Kidney capillary endothelial cell (primary cell): ENCODE data around the gene CD99.
"Not testable (repeated sequence)": the region's sequence is repeated elsewhere in the genome, so short reads cannot be mapped to it uniquely, and the experiment has no call there.

Source experiments
- DNase-seq: peaks from one replicate; pipeline ENCODE4 v3.0.0-alpha.2; 2018; ENCODE audit warnings: low spot score

CD99 gene

DNA sequence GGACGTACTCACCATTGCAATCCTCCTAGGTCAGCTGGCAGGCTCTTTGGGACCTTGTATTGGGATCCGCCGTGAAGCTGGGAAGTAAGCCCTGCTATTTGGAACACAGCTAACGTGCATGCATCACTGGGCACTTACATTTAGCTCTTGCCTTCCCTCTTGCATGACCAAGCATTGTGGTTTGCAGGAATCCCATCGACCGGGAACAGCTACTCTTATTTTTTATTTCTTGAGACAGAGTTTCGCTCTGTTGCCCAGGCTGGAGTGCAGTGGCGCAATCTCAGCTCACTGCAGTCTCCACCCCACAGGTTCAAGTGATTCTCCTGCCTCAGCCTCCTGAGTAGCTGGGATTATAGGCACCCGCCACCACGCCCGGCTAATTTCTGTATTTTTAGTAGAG, 36.2 kb downstream of the CD99 start:
- DNase-seq = not testable (repeated sequence)

DNA sequence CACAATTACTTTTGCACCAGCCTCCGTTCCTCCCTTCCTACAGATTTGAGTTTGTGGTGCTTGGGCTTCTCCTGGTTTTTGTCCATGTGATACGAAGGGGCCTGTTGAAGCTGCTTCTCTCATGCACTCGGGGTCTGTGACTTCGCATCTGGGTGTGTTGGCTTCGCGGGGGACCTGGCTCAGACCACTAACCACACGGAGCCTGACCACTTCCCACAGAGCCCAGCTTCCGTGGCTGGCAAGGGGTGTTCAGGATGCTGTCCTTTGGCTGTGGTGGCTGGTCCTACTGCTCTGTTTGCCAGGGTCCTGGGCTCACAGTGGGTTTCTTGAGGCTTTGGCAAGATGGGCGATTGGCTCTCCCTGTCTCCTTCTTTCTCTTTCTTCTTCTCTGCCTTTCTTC, 41.0 kb downstream of the CD99 start:
- DNase-seq = no peak

DNA sequence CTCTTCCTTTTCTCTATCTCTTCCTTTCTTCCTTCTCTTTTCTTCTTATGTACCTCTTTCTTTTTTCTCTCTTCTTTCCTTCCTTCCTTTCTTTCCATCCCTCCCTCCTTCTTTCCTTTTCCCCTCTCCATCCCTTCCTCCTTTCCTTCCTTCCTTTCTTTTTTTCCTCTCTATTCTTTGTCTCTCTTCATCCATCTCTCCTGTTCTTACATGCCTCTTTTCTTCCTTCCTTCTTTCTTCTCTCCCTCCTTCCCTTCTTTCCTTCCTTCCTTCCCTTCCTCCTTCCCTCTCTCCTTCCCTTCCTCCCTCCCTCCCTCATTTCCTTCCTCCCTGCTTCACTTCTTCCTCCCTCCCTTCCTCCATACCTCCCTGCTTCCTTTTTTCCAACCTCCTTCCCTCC, 41.6 kb downstream of the CD99 start:
- DNase-seq = no peak

DNA sequence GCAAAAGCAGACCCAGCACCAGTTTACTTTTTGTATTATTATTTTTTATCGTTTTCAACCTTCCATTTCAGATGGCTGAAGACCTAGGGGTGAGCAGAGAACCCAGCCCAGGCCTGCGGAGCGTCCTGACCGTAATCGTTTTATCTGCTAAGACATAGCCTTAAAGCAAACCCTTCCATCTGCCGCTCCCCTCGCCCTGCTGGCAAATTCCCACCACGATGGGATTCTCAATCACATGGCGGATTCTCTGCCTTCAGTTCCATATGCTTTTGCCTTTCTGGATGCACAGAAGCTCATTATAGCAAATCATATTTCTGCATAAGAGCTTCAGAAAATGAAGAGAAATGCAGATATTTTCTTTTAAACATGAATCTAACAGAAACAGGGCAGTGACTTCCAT, 42.2 kb downstream of the CD99 start:
- no peak for DNase-seq

DNA sequence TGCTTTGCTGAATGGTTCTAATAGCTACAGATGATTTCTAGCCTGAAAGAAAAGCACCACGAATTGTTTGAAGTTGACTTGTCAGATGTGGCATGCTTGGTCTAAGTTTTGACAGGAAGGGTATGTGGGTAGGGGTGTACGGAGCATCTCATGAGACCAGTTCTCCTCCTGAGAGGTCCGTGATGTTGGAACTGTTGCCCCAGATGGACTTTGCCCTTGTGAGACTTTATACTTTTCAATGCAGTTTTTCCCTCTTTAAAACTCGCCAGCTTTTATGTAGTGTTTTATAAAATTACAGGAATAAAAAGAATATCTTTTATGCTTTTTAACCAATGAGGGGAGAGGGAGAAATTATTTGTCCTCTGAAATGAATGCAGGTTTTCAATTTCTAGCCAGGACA, 44.2 kb downstream of the CD99 start:
- no peak for DNase-seq

DNA sequence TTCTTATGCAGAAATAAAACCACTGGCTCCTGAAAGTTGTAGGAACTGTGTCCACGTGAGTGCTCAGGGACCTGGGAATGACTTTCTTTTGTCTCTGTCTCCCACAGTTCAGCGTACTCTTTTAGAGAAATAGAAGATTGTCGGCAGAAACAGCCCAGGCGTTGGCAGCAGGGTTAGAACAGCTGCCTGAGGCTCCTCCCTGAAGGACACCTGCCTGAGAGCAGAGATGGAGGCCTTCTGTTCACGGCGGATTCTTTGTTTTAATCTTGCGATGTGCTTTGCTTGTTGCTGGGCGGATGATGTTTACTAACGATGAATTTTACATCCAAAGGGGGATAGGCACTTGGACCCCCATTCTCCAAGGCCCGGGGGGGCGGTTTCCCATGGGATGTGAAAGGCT, 49.6 kb downstream of the CD99 start:
- DNase-seq = no peak

DNA sequence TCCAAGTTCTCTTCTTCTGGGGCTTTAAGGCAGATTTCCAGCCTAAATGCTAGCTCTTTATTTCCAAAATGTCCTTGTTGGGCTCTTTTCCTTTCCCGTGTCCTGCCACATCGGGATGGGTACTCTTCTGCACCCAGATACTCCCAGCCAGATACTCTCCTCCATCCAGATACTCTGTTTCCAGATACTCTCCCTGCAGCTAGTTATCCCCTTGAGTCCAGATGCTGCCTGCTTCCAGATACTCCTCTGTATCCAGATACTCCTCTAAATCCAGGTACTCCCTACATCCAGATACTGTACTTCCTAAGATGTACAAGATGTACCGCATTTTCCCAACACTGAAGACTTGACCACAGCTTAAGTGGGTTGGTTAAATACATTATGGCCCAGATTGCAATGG, 50.3 kb downstream of the CD99 start:
- no peak for DNase-seq

DNA sequence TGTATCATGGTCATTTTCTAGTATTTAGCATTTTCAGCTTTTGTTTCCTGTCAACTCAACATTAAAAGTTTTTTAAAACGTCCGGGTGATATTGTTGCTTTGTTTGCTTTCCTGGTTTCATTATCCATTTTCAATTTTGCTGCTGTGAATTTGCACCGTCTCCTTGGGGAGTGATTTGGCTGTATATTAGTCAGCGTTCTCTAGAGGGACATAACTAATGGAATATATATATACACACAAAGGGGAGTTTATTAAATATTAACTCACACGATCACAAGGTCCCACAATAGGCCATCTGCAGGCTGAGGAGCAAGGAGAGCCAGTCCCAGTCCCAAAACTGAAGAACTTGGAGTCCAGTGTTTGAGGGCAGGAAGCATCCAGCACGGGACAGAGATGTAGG, 55.2 kb downstream of the CD99 start:
- not testable (repeated sequence) for DNase-seq

DNA sequence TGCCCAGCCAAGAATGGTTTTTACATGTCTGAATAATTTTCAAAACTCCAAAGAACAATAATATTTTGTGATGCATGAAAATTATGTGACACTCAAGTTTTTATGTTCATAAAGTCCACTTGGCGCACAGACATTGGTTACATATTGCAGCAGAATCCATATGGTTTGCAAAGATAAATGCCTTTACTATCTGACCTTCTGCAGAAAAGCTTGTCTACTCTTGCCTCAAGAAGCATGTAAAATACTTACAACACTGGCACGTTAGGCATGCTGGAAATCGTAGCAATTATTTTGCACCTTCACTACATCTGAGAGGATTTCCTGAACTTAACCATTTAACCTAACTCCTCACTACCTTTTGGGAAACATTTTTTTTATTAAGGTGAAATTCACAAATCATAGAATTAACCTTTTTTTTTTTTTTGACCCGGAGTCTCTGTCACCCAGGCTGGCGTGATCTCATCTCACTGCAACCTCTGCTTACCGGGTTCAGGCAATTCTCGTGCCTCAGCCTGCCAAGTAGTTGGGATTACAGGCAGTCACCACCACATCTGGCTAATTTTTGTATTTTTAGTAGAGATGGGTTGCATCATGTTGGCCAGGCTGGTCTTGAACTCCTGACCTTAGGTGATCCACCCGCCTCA, 57.2 kb downstream of the CD99 start:
- DNase-seq = no peak

DNA sequence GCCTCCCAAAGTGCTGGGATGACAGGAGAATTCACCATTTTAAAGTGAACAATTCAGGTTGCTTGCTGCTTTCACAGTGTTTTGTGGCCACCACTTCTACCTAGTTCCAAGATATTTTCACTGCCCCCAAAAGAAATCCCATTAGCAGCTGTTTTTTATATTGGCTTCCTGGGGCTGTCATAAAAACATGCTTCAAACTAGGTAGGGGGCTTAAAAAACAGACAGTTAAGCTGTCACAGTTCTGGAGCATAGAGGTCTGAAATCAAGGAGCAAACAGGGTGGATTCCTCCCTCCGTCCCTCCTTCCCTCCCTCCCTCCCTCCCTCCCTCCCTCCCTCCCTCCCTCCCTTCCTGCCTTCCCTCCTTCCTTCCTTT, 57.7 kb downstream of the CD99 start:
- no peak for DNase-seq

DNA sequence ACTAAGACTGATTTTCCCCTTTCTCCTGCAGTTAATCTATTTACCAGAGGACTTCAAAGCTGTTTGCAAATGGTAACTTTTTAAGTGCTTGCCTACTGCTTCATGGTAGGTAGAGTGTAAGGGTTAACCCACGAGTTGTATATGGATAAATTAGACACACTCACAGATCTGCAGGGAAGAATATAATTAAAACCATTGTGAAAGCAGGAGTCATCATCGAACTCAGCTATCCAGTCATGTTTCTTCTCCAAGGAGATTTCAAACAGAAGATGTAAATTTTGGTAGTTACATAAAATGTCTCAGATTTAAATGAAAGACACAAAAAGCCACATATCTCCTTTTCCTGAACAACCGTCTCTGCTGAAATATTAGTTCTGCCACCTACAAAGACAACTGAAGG, 60.2 kb downstream of the CD99 start:
- no peak for DNase-seq

DNA sequence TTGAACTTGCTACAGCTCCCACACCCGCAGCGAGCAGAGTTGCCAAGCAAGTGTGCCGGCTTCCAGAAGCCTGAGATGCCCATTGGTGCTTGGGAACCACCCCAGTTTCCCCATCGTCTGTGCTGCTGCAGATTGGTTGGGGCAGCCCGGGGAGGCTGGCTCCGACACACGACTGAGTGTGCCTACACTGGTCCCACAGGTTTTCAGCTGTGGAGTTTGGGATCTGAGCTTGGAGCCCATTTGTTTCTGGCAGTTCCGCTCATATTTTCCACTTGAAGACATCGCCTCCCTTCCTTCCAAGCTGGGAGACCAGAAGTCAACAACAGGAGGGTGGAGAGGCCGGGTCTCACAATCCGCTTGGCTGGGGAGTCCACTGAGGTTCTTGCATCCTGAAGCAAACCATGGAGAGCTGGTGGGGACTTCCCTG, 60.8 kb downstream of the CD99 start, which contains the start of gene XG:
XG (plus strand) TSS at position 167 of the 427 bp plus-strand sequence; CDS start at position 402, 235 bp downstream.
- DNase-seq = not testable (repeated sequence)

DNA sequence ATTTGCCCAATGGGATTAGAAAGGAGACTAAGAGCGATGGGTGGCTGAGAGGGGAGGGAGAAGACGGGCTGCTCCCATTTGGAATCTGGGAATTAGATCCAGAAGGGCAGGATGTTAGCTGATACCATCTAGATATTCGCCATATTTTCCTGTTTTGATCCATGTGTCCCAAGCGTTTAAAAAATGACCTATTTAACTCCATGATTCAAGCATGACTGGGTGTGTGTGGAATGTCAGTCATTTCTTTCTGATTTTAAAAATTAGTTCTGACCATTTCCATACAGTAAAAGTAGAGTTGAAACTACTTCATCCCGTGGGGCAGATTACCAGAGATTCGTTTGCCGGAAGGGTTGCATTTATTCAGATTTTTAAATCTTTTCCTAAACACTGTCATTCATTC, 61.3 kb downstream of the CD99 start:
- not testable (repeated sequence) for DNase-seq

DNA sequence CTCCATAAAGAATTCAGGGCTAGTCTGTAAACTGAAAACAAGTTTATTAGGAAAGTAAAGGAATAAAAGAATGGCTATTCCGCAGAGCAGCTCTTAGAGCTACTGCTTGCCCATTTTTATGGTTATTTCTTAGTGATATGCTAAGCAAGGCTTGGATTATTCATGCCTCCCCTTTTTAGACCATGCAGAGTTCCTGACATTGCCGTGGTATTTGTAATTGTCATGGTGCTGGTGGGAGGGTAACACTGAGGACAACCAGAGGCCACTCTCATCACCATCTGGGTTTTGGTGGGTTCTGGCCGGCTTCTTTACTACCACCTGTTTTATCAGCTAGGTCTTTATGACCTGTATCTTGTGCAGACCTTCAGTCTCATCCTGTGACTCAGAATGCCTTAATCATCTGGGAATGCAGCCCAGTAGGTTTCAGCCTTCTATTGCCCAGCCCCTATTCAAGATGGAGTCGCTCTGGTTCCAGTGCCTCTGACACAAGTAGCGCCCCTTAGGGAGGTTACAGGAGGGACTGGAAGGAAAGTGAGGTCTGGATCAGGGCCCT, 64.1 kb downstream of the CD99 start:
- DNase-seq = not testable (repeated sequence)

DNA sequence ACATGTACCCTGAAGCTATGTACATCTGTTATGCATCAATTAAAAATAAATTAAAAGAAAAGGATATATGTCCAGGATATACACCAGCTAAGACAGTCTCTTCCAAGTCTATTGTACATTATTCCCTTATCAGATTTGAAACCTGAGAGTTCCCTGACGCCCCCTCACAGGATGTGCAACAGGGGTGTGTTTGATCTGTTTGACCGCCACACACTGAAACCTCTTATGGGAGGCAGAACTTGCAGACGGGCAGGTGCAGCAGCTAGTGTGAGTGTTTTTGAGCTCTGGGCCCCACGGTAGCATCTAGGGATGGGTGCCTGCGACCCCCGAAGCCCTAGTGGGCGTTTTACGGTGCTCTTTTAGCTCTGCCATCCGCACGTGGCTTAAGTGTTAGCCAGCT, 65.5 kb downstream of the CD99 start:
- no peak for DNase-seq

DNA sequence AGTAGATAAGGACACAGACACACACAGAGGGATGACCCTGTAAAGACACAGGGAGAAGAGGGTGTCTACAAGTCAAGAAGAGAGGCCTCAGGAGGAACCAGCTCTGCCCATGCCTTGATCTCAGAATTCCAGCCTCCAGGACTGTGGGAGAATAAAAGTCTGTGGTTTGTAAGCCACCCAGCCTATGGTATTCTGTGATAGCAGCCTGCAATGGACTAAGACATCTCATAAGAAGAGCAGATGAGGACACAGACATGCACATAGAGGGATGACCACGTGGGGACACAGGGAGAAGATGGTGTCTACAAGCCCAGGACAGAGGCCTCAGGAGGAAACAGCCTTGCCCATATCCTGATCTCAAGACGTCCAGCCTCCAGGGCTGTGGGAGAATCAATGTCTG, 70.2 kb downstream of the CD99 start:
- DNase-seq = no peak

DNA sequence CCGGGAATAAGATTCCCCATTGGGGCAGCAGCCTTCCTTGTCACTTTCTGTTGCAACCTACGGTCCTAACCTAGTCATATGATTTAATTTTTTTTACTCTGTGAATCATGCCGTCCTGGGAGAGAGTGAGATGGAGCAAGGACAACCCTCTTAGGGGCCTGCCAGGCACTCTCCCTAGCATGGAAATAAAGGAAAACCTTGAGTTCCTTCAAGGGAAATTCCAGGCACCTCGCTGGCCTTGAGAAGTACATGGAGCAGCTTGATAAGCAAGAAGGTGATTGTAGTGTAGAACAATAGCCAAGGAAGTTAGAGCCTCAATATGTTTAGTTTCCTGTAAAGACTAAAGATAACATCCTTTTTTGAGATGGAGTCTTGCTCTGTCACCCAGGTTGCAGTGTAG, 71.6 kb downstream of the CD99 start:
- peak; percentile 33 for DNase-seq

DNA sequence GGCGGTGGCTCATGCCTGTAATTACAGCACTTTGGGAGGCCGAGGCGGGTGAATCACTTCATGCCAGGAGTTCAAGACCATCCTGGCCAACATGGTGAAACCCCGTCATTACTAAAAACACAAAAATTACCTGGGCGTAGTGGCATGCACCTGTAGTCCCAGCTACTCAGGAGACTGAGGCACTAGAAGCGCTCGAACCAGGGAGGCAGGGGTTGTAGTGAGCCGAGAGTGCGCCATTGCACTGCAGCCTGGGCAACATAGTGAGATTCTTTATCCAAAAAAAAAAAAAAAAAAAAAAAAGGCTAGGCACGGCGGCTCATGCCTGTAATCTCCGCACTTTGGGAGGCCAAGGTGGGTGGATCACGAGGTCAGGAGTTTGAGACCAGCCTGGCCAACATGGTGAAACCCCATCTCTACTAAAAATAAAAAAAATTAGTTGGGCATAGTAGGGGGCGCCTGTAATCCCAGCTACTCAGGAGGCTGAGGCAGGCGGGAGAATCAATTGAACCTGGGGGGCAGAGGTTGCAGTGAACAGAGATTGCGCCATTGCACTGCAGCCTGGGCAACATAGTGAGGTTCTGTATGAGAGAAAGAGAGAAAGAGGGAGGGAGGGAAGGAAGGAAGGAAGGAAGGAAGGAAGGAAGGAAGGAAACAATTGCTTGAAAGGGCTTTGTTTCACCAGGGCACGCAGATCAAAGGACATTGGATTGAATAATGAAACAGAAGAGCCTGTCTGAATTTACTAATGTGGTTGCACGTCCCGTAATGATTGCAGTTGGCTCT, 73.9 kb downstream of the CD99 start:
- not testable (repeated sequence) for DNase-seq

DNA sequence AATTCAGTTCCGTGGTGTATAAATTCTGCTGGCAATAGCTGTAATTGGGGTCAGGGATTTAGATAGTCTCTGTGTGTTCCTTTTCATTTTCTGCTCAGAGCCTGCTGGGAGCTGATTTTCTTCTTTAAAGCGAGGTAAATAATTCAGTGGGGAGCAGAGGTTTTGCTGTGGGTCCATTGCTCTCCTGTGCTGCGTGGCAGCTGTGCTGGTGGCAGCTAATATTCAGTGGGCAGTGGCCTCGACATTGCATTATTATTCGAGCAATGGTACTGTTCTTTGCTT, 74.4 kb downstream of the CD99 start:
- no peak for DNase-seq

DNA sequence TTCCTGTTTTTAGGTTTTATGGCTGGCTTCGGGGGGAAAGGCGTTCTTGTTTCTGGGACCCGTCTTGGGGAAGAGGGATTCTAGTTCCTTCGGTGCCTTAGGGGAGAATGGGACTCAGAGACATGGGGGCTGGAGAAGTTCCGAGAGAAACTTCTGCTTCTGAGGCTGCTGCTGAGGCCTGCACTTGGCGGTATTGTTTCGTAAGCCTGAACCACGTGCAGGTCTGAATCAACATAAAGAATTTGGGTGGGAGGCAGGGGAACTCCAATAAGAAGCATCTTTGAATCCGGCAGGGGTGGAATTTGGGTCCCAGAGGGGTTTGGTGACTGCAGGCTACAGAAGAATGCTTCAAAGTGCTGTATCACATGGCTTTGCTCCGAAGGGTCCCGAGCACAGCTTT, 75.8 kb downstream of the CD99 start:
- no peak for DNase-seq

DNA sequence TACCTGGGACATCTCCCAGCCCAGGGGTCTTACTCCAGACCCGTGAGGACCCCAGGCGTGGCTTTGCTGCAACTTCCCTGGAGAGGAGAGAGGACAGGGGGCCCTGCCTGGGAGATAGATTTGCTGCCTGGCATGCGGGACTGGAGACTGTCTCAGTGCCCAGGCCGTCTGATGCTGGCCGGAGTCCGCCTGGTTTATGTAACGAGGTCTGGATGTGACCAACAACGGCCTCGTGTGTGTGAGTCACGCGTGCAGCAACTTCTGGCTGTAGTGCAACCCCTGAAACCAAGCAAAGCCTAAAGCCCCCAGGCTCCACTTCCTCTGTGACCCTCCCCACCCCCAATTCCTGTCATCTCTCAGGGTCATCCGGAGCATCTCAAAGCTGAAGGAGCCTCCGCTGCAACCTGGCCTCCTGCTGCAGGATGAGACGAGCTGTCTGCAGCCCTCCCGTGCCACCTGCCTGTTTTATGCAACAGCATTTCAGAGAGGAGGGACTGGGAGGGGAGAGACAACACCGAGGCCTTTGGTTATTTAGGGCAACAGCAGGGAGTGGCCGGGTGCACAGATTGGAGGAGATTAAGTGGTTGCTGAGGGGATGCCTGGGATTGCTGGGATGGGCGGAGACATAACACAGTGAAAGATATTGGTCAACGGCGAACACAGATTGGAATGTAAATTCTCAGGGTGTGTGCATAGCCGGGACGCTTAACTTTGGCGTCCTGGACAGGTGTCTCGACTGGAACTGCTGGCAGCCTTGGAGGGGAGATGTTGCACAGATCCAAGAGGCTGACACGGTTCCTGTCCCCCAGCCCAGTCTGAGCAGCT, 76.7 kb downstream of the CD99 start:
- no peak for DNase-seq

DNA sequence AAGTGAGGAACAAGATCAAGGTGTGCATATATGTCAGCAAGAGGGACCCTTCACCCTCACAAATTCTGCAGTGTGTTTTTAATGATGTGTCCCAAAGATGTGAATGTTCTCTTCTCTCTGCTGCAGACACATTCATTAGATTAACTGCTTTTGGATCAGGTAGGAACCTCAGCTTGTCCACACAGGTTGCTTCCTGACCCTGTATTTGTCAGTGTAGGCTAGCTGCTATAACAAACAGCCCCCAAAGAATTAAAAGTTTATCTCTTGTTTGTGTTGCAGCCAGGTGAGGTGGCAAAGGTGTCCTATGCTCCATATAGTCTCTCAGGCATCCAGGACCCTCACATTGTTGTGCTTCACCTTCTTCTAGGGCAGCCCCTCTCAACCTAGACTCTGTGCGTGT, 78.5 kb downstream of the CD99 start:
- DNase-seq = no peak
